ENCODE results near the gene SDK1. TPM values are rescaled to one million over a fixed set of nuclear protein-coding genes. Genes with fewer than 3 reads are reported as not detected.

SDK1 gene
- total RNA-seq, 1 donor from 2014 or later = 4.3 TPM

GRCh38 chr7:3466261-3466660 is 165.2 kb downstream of the SDK1 start:
- Mint-ChIP-seq H3K36me3 (ENCODE audit: low read depth, unreplicated experiment) (no peaks in the 10 kb centered on the region), H3K27me3 (ENCODE audit: unreplicated experiment) (no peaks in the 10 kb centered on the region), H3K9me3 (ENCODE audit: unreplicated experiment) (no peaks in the 10 kb centered on the region), H3K4me3 (ENCODE audit: unreplicated experiment) (no peak overlapping the region), H3K27ac (ENCODE audit: unreplicated experiment) (no peak overlapping the region), H3K4me1 (ENCODE audit: unreplicated experiment) (no peaks in the 10 kb centered on the region)
- TF ChIP-seq CTCF (IDR thresholded peaks at IDR 0.05; ENCODE audit: unreplicated experiment) = no peak
- DNase-seq (ENCODE audit: low spot score) = no peak

GRCh38 chr7:3469641-3470040 is 168.6 kb downstream of the SDK1 start:
- Mint-ChIP-seq H3K9me3 (ENCODE audit: unreplicated experiment) (no peaks in the 10 kb centered on the region), H3K4me3 (ENCODE audit: unreplicated experiment) (no peak overlapping the region), H3K36me3 (ENCODE audit: low read depth, unreplicated experiment) (no peaks in the 10 kb centered on the region), H3K27me3 (ENCODE audit: unreplicated experiment) (no peaks in the 10 kb centered on the region), H3K4me1 (ENCODE audit: unreplicated experiment) (no peaks in the 10 kb centered on the region), H3K27ac (ENCODE audit: unreplicated experiment) (no peak overlapping the region)
- no peak for TF ChIP-seq CTCF (IDR thresholded peaks at IDR 0.05; ENCODE audit: unreplicated experiment)
- DNase-seq (ENCODE audit: low spot score) = no peak

- Mint-ChIP-seq H3K4me1 (ENCODE audit: unreplicated experiment) (no peaks in the 10 kb centered on the region), H3K27ac (ENCODE audit: unreplicated experiment) (no peak overlapping the region), H3K9me3 (ENCODE audit: unreplicated experiment) (no peaks in the 10 kb centered on the region), H3K36me3 (ENCODE audit: low read depth, unreplicated experiment) (no peaks in the 10 kb centered on the region), H3K27me3 (ENCODE audit: unreplicated experiment) (peaks cover 4% of the 10 kb centered on the region), H3K4me3 (ENCODE audit: unreplicated experiment) (no peak overlapping the region)
- no peak for DNase-seq (ENCODE audit: low spot score)
- TF ChIP-seq CTCF (IDR thresholded peaks at IDR 0.05; ENCODE audit: unreplicated experiment) = no peak
Observed at GRCh38 chr7:3480197-3480596, 179.1 kb downstream of the SDK1 start.

GRCh38 chr7:3481435-3481834 is 180.4 kb downstream of the SDK1 start:
- no peaks in the 10 kb centered on the region for H3K36me3 Mint-ChIP-seq (ENCODE audit: low read depth, unreplicated experiment)
- no peak for DNase-seq (ENCODE audit: low spot score)
- TF ChIP-seq CTCF (IDR thresholded peaks at IDR 0.05; ENCODE audit: unreplicated experiment) = no peak
- H3K4me3 Mint-ChIP-seq (ENCODE audit: unreplicated experiment) = no peak overlapping the region
- no peaks in the 10 kb centered on the region for H3K4me1 Mint-ChIP-seq (ENCODE audit: unreplicated experiment)
- no peak overlapping the region for H3K27ac Mint-ChIP-seq (ENCODE audit: unreplicated experiment)
- peaks cover 3% of the 10 kb centered on the region for H3K27me3 Mint-ChIP-seq (ENCODE audit: unreplicated experiment)
- no peaks in the 10 kb centered on the region for H3K9me3 Mint-ChIP-seq (ENCODE audit: unreplicated experiment)

GRCh38 chr7:3482147-3482921 is 181.3 kb downstream of the SDK1 start:
- Mint-ChIP-seq H3K9me3 (ENCODE audit: unreplicated experiment) (no peaks in the 10 kb centered on the region), H3K4me3 (ENCODE audit: unreplicated experiment) (no peak overlapping the region), H3K27ac (ENCODE audit: unreplicated experiment) (peak overlapping the region; percentile 71), H3K4me1 (ENCODE audit: unreplicated experiment) (no peaks in the 10 kb centered on the region), H3K27me3 (ENCODE audit: unreplicated experiment) (peaks cover 3% of the 10 kb centered on the region), H3K36me3 (ENCODE audit: low read depth, unreplicated experiment) (no peaks in the 10 kb centered on the region)
- peak; percentile 64 for DNase-seq (ENCODE audit: low spot score)
- TF ChIP-seq CTCF (IDR thresholded peaks at IDR 0.05; ENCODE audit: unreplicated experiment) = peak; percentile 54

Data from endothelial cell (in vitro differentiated cells).